NCI-H1105 treated with DMSO at 0.1 percent for 48 hours (cell line): Measurements from ENCODE around the gene ZNF337.
"Not testable (repeated sequence)": the region's sequence is repeated elsewhere in the genome, so short reads cannot be mapped to it uniquely, and the experiment has no call there.

ENCODE experiments used
- DNase-seq: peaks from one replicate; lab custom pipeline; 2025; lab: John Stamatoyannopoulos, UW

ZNF337 gene

GRCh38 chr20:25692499-25692898 is 4.2 kb downstream of the ZNF337 start:
- no peak for DNase-seq

GRCh38 chr20:25690427-25690826 is 6.2 kb downstream of the ZNF337 start:
- no peak for DNase-seq

DNA sequence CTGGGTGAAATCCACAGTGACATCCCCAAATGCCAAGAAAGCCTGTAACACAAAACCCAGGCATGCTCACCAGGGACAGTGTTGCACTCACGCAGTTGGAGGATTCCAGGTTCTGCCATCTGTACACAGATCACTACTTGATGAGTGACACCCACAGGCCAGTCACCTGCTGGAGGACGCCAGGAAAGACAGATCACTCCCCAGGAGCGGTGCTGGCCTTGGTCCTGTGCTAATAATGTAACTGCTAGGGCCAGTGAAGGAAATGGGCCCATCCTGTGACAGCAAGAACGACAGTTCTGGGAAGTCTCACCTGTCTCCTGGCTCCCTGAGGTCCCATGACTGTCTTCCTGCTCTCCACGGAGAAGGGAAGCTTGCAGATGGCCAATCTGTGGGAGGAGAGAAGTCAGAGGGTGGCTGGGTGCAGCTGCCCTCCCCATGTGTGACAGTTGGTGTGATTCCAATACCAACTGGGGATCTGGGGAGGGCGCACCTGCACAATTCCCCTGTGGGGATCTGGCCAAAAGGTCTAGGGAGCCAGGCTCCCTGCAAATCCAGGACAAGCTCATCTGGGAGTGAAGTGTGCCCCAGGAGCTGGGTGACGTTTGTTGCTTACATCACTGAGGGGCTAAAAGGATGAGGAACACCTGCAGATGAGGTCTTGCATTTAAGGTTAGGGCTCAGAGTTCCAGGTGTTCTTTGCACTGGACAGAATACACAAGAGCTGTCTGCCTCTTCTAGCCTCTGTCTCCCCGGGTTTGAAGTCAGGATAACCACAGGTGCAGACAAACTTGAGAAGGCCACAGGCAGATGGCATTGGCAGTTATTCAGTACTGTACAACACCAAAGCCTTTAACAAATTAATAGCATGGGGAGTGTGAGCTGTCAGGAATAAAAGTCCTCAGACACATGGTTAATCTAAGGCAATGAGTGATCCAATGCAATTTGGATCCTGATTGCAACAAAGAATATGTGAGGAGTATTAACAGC is 10.3 kb downstream of the ZNF337 start:
- peak; percentile 39 for DNase-seq

DNA sequence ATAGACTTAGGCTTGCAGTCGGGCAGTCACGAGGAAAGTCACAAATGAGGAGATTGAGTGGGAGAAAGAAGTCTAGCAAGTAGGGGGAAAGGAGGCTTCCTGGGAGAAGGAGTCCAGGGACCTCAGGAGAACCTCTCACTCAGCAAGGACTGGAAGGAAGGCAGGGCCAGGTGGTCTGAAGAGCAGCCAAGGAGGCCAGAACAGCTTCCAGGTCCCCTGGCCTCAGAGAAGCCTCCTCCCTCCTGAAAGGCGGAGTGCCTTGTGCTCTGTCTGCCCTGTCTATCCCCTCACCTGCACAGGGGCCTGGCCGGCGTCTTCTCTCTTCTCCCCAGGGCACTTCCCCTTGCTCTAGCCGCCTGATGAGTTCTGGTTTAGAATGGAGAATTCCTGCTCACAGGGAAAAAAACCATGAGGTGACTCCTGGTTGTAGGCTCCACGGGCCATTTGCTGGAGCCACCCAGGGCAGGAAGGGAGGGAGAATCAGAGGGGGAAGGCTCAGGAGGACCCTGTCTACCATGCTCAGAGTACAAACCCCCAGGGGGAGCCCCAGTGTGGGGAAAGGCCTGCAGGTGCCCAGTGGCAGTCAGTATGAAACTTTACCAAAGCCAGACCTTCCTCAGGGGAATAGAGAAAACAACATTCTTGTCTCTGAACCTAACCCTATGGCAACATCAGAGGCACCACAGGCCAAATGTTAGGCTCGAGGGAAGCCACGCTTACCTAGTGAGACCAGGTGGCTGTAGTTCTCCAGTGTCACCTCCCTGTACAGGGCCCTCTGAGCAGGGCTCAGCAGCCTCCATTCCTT is 11.2 kb downstream of the ZNF337 start:
- no peak for DNase-seq

- not testable (repeated sequence) for DNase-seq
Measured at GRCh38 chr20:25683826-25684225, 12.8 kb downstream of the ZNF337 start.

DNA sequence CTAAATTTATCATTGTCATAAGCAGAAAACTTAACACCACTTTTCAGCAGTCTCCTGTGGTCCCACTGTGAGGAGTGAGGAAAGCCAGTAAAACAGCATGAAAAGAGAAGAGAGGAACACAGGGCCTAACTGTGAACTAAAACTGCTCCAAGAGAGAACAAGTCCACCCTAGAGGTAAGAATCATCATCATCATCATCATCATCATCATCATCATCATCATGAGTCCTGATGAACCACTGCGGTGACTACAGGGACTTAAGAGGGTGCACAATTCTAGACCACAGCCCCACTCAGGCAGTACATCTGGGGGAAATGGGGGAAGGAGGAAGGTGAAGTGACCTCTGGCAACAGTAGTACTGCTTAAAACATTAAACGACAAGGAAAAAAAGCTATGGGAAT is 13.6 kb downstream of the ZNF337 start:
- no peak for DNase-seq

DNA sequence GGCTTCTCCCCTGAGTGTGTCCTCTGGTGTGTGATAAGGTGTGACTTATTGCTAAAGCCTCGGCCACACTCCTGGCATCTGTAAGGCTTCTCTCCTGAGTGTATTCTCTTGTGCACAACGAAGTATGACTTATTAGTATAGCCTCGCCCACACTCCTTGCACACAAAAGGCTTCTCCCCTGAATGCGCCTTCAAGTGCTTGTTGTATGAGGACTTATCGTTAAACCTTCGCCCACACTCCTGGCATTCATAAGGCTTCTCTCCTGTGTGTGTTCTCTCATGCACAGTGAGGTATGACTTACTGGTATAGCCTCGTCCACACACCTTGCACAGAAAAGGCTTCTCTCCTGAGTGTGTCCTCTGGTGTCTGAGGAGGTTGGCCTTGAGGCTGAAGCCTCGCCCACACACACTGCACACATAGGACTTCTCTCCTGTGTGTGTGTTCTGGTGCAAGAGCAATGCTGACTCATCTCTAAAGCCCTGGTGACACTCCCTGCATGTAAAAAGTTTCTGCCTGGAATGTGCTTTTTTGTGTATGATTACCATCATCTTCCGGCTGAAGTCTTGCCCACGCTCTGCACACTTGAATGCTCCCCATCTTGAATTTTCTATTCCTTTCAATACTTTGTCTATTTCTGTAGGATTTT is 20.4 kb downstream of the ZNF337 start:
- DNase-seq: no peak

DNA sequence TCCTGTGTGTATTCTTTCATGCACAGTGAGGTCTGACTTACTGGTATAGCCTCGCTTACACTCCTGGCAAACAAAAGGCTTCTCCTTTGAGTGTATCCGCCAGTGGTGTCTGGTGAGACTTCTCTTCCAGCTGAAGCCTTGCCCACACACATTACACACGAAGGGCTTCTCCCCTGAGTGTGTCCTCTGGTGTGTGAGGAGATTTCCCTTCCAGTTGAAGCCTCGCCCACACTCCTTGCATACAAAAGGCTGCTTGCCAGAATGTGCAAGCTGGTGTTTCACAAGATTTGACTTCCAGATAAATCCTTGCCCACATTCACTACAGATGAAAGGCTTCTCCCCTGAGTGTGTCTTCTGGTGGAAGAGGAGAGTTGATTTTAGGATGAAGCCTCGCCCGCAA is 21.5 kb downstream of the ZNF337 start:
- DNase-seq: no peak

- no peak for DNase-seq
Measured at GRCh38 chr20:25672659-25673235, 23.9 kb downstream of the ZNF337 start.

DNA sequence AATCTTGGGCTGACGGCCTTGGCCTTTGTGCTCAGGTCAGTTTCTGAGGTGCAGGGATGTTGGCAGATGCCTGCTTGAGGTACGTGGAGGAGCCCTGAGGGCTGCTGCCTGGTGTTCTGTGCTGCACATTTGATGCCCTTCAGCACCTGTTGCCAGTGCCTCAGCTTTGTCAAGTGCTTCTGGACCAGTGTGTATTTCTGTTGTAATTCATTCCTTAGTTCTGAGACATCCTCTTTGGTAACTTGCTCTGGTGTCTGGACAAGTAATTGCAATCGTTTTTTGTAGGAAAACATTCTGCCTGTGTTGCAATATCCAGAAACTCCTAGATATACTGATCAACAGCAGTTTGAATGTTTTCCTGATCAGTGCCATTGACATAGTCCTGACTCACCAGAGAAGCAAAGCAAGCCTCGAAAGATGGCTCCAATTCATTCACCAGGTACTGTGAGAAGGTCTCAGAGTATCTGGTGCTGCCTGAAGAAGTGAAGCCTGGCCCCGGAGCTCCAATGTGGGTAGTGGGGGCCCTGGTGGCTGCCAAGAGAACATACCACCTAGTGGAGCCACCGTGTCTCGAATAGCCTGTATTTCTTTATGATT is 26.7 kb downstream of the ZNF337 start:
- DNase-seq: no peak

DNA sequence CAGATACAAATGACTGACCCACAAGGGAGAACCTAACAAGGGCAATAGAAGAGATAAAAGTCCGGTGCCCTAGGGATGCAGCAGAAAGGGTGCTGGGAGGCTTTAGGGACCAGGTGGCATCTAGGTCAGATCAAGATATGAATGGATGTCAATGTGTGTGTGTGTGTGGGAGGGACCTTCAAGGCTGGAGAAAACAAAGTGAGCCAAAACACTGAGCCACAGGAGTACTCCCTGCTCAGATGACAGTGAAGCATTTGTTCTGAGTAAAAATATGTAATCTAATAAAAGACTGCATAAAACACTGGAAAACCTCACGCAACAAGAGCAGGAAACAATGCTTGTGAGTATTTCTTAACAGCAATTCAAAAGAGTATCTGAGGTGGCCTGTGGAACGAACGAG is 28.2 kb downstream of the ZNF337 start:
- DNase-seq: no peak

DNA sequence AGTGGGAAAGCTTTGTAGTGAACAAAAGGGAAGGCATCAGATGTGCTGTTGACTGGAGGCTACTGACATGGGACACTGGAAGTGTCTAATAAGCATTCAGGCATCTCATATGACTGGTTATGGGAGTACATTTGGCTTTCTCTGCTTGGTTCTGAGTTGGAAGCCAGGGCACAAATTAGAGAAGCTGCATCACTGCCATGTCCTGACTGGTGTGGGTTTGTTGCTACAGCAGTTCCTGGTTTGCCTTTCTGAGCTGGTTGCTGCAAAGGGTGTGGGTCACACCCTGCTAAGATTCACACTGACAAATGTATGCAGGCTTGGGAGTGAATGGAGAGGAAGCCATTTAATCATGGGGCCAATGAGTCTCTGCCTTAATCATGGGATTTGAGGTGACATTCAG is 36.7 kb downstream of the ZNF337 start:
- DNase-seq: no peak

- DNase-seq: no peak
Measured at GRCh38 chr20:25654487-25654886, 42.2 kb downstream of the ZNF337 start.

DNA sequence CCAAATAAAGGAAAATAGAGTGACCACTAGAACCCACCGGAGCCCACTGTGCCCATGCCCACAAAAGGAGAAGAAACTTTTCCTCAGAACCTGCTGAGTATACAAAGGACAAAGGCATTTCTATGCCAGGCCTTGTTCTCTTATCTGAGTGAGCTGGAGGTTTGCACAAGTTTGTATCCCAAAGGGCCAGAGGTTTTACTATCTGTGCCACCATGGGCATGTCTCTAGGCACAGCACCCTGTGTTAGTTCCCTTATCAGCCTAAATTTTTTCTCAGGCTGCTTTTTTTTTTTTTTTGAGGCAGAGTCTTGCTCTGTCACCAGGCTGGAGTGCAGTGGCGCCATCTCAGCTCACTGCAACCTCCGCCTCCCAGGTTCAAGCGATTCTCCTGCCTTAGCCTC is 43.8 kb downstream of the ZNF337 start:
- DNase-seq: not testable (repeated sequence)

GRCh38 chr20:25644814-25645213 is 51.8 kb downstream of the ZNF337 start:
- no peak for DNase-seq

DNA sequence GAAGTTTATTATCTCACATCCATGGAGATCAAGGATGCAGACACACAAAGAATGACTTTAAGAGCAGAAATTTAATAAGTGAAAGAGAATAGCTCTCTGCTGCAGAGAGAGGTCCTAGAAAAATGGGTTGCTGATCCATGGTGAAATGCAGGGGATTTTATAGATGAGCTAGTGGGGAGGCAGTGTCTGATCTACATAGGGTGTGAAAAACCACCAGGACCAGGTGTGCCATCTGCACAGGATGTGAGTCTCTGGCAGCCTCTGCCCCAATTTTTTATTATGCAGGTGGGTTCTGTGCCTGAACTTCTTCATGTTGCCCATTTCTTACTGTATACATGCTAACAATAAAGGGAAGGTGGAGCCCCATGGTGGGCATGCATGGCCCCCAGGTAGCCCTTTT is 52.9 kb downstream of the ZNF337 start:
- DNase-seq: no peak

DNA sequence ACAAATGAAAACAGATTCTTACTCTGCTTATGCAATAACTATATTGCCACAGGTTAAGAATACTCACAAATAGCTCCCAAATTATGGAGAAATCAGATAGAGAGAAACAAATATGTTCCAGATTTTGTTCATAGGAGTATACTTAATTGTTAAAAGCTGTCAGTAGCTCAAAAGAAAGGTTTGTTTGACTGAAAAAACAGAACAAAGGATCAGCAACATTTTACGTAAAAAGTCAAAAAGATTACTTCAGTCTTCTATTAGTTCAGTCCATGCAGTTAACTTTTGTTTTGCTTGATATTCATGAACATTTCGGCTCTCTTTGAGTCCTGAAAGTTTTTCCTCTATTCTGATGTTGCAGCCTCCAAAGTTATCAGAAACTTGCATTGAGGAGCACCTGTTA is 59.4 kb downstream of the ZNF337 start:
- no peak for DNase-seq

DNA sequence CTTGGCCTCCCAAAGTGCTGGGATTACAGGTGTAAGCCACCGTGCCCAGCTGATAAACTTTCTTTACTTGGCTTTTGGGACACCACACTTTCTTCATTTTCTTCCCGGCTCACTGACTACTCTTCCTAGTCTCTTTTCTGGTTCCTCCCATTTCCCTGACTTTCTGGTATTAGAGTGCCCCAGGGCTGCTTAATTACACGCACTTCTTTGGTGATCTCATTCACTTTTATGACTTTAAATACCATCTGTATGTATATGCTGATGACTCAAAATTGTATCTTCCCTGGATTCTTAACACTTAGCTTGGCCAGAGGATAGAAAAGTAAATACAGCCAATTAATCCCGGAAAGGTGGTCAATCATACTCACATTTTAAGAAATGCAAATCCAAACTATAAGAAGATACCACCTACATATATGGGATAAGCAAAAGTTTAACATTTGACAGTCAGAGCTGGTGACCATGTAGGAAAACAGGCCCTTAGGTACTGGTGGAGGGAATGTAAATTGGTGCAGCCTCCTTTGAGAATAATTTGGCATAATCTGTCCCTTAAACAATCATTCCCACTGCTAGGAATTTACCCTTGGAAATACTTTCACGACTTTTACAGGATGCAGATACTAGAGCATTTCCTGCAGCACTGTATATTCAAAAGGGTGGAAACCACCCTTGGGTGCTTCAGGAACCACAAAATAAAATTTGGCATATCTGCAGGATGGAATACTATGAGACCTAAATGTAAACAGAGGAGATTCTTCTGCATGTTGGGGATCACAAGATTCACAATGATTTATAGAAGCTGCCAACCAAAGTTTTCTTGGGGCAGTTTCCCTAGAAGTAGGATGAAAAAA is 63.5 kb downstream of the ZNF337 start:
- DNase-seq: no peak

DNA sequence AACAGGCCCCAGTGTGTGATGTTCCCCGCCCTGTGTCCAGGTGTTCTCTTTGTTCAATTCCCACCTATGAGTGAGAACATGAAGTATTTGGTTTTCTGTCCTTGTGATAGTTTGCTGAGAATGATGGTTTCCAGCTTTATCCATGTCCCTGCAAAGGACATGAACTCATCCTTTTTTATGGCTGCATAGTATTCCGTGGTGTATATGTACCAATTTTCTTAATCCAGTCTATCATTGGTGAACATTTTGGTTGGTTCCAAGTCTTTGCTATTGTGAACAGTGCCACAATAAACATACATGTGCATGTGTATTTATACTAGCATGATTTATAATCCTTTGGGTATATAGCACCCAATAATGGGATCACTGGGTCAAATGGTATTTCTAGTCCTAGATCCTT is 66.0 kb downstream of the ZNF337 start:
- DNase-seq: not testable (repeated sequence)

DNA sequence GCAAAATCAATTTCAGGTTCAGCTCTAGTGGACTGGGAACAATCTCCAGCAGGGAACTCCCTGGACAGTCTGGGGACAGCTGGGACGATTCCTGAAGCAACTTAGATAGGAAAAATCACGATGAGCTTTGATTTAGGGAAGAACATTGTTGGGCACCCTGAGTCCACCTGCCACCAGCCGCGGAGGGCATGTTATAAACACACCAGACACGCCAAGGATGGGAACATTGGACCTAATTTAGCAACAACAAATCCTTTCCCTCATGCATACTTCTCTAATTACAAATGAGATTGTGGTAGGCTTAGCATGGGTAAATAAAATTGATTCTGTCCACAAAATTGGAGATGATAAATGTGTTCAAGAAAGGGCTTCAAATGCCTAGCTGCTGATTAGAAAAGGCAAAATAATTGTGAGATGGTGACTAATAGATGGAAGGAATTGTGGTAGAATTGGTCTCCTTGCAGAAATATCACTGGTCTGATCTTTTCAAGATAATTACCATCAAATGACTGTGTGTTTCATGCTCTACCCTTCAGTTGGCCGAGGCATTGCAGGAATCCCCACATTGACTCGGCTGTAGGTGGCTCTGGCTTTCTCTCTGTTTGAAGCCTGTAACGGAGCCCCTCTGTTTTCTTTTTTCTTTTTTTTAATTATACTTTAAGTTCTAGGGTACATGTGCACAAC is 66.7 kb downstream of the ZNF337 start:
- no peak for DNase-seq
